ENCODE results near the gene HOPX.

DNA sequence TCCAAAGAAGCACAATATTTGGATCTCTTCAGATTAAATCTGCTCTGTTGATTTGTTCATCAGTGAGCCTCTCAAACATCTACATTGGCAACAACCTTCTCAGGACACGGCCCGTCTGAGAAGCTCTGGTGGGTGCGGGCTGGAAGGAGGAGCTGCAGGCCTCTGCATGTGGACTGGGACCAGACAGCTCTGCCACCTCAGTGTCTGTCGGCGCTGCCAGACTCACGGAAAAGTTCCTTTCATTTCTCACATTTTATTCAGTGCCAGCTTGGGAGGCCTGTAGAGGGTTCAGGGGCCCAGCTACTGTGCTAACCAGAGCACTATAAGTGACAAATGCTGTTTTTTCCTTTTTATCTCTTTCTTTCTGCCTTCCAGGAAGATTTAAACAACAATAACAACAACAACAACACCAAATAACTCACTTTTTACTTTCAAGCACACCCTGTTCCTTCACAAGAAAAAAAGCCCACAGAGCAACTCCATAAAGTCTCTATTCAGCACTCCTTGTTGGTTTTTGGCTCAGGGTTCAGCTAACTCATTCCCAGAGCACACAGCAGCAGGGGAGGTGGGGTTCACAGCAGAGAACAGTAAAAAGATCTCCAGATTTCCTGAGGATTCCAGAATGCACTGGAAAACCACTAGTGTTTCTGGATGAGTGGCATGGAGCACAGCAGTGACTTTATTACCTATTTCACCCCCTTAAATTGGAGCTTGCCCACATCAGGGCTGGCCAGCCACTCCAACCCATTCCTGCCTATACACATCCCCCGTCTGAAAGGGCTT is 23.2 kb upstream of the HOPX start:
- TF ChIP-seq, protein P1, sequence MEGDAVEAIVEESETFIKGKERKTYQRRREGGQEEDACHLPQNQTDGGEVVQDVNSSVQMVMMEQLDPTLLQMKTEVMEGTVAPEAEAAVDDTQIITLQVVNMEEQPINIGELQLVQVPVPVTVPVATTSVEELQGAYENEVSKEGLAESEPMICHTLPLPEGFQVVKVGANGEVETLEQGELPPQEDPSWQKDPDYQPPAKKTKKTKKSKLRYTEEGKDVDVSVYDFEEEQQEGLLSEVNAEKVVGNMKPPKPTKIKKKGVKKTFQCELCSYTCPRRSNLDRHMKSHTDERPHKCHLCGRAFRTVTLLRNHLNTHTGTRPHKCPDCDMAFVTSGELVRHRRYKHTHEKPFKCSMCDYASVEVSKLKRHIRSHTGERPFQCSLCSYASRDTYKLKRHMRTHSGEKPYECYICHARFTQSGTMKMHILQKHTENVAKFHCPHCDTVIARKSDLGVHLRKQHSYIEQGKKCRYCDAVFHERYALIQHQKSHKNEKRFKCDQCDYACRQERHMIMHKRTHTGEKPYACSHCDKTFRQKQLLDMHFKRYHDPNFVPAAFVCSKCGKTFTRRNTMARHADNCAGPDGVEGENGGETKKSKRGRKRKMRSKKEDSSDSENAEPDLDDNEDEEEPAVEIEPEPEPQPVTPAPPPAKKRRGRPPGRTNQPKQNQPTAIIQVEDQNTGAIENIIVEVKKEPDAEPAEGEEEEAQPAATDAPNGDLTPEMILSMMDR (IDR thresholded peaks at IDR 0.05): no peak
- TF ChIP-seq POLR2A (IDR thresholded peaks at IDR 0.05): no peak
